B cell (primary cell): ENCODE results near the gene CISD1. TPM values are rescaled to one million over a fixed set of nuclear protein-coding genes. Genes with fewer than 3 reads are reported as not detected.

Experiments
- ATAC-seq: fragments of 200-7000 bp; cut with Tn5 transposase; one replicate; pipeline ENCODE4 v1.10.0; 2021; ENCODE audit warnings: low read depth, mild to moderate bottlenecking, moderate number of reproducible peaks, moderate library complexity
- CTCF ChIA-PET: fragments of 350-600 bp; sonication (Branson Sonifier 250); formaldehyde crosslinking; loops from one replicate; lab custom pipeline; 2021; ENCODE audit warnings: antibody characterized with exemption, inconsistent platforms; lab: Charles Lee
- POLR2A ChIA-PET: fragments of 350-600 bp; sonication (Branson Sonifier 250); formaldehyde crosslinking; loops from one replicate; lab custom pipeline; 2021; ENCODE audit warnings: antibody characterized with exemption; lab: Charles Lee
- DNase-seq: peaks from one replicate; pipeline ENCODE4 v3.0.0; 2013
- H2AFZ ChIP-seq: 2 replicates; pipeline ENCODE4 v1.6.1; 2012; ENCODE audit warnings: mild to moderate bottlenecking, low read depth, low read length; ENCODE audit not compliant: insufficient read depth, poor library complexity, severe bottlenecking
- H3K27ac ChIP-seq, 2 donors: 1 replicate in 1 of 2; 2 replicates in 1 of 2; pipeline ENCODE4 v1.5.1; 2012 to 2013; ENCODE audit warnings: low read length in 2 of 2, mild to moderate bottlenecking in 2 of 2, moderate library complexity in 1 of 2
- H3K27me3 ChIP-seq, 4 experiments: fragments of 200-600 bp in 1 of 4; sonication (generic) in 1 of 4; replicated peaks in 1 of 4; 1 replicate in 2 of 4; 2 replicates in 2 of 4; pipeline versions ENCODE4 v1.6.1 to v1.7.0; 2013 to 2016; ENCODE audit warnings: low read length in 3 of 4, mild to moderate bottlenecking in 2 of 4, mixed read lengths in 1 of 4, moderate library complexity in 1 of 4; ENCODE audit not compliant: insufficient read depth in 4 of 4, control insufficient read depth in 3 of 4; ENCODE audit errors: control extremely low read depth in 1 of 4
- H3K36me3 ChIP-seq, 2 experiments: replicated peaks in 1 of 2; 1 replicate in 1 of 2; 2 replicates in 1 of 2; pipeline versions ENCODE4 v1.6.1 to v1.7.1; 2013; ENCODE audit warnings: low read length in 1 of 2; ENCODE audit not compliant: insufficient read depth in 2 of 2, control insufficient read depth in 1 of 2; ENCODE audit errors: control extremely low read depth in 1 of 2, extremely low read depth in 1 of 2
- H3K4me1 ChIP-seq, 2 donors: fragments of 200-600 bp in 1 of 2; sonication (generic) in 1 of 2; 1 replicate in 1 of 2; 2 replicates in 1 of 2; pipeline versions ENCODE4 v1.5.1 to v1.6.1; 2013 to 2017; ENCODE audit warnings: low read length in 2 of 2; ENCODE audit not compliant: control insufficient read depth in 2 of 2, insufficient read depth in 2 of 2
- H3K4me2 ChIP-seq: replicated peaks from 2 replicates; pipeline ENCODE3; 2012; ENCODE audit warnings: mild to moderate bottlenecking, low read depth, low read length; ENCODE audit not compliant: poor library complexity, severe bottlenecking
- H3K4me3 ChIP-seq, 5 experiments: fragments of 200-600 bp in 1 of 5; sonication (generic) in 1 of 5; 1 replicate in 3 of 5; 2 replicates in 2 of 5; pipeline versions ENCODE4 v1.5.1 to v1.7.0; 2011 to 2016; ENCODE audit warnings: low read length in 4 of 5, mild to moderate bottlenecking in 4 of 5, low read depth in 2 of 5, control low read depth in 1 of 5, moderate library complexity in 1 of 5; ENCODE audit not compliant: insufficient read depth in 1 of 5; ENCODE audit errors: control extremely low read depth in 1 of 5, extremely low read depth in 1 of 5
- H3K79me2 ChIP-seq: fragments of 200-600 bp; sonication (generic); one replicate; pipeline ENCODE4 v1.6.0; 2016; ENCODE audit warnings: low read length; ENCODE audit not compliant: control insufficient read depth, insufficient read depth
- H3K9ac ChIP-seq: fragments of 200-600 bp; sonication (generic); 2 replicates; pipeline ENCODE4 v1.6.1; 2017; ENCODE audit warnings: mild to moderate bottlenecking, low read length, moderate library complexity
- H3K9me3 ChIP-seq, 3 donors: one replicate each; pipeline versions ENCODE4 v1.6.1 to v1.7.1; 2013; ENCODE audit warnings: low read length in 2 of 3; ENCODE audit not compliant: control insufficient read depth in 2 of 3, insufficient read depth in 1 of 3; ENCODE audit errors: control extremely low read depth in 1 of 3
- H4K20me1 ChIP-seq: 2 replicates; pipeline ENCODE4 v1.6.0; 2012; ENCODE audit warnings: mild to moderate bottlenecking, low read length; ENCODE audit not compliant: insufficient read depth, control insufficient read depth, poor library complexity, severe bottlenecking
- H3K27ac Mint-ChIP-seq: one replicate; pipeline ENCODE4 v1.8.0; 2021; ENCODE audit warnings: mixed read lengths
- H3K27me3 Mint-ChIP-seq: one replicate; pipeline ENCODE4 v1.8.0; 2021; ENCODE audit warnings: mixed read lengths
- H3K4me1 Mint-ChIP-seq: one replicate; pipeline ENCODE4 v1.8.0; 2021; ENCODE audit warnings: mixed read lengths
- H3K4me3 Mint-ChIP-seq: one replicate; pipeline ENCODE4 v1.8.0; 2021; ENCODE audit warnings: mixed read lengths
- H3K9me3 Mint-ChIP-seq: one replicate; pipeline ENCODE4 v1.8.0; 2022; ENCODE audit warnings: mixed read lengths; ENCODE audit not compliant: insufficient read depth
- EZH2 ChIP-seq: IDR thresholded peaks from 2 replicates; pipeline ENCODE4 v1.6.1; 2012; ENCODE audit warnings: borderline replicate concordance, low read depth, mild to moderate bottlenecking, moderate library complexity, low read length; ENCODE audit not compliant: insufficient read depth, poor library complexity, severe bottlenecking
- WGBS: methylation state at CpG from one replicate; pipeline ENCODE4 v1.1.5; 2013; ENCODE audit warnings: missing lambda C conversion rate; ENCODE audit not compliant: insufficient coverage; 5-methylcytosine and 5-hydroxymethylcytosine counted together
- intact Hi-C: fragments of 100-400 bp; cut with micrococcal nuclease; formaldehyde crosslinking; loops from one replicate; pipeline ENCODE4 v1.10.0; 2022
- polyA plus RNA-seq: library from polyadenylated mRNA; depleted of rRNA; stranded (reverse); fragments of >200 nt; gene quantifications from 2 replicates; pipeline ENCODE4 v1.2.3, GENCODE V29; 2012
- total RNA-seq, 2 donors: library from RNA; stranded (reverse); fragments of 120-200 nt in 1 of 2; gene quantifications; 1 replicate in 1 of 2; 2 replicates in 1 of 2; pipeline versions ENCODE4 v1.2.3 to v1.2.4, GENCODE V29; 2013 to 2022
- TF ChIP-seq, protein P1 (sequence below): fragments of 200-600 bp; IDR thresholded peaks from one replicate; pipeline ENCODE4 v1.8.0; 2022; ENCODE audit warnings: antibody characterized with exemption, mild to moderate bottlenecking

CISD1 gene
- total and polyA plus RNA-seq, 2 donors (not counting 1 experiment from before 2014, with no cell fraction given) = 6.6 to 7.3 TPM

DNA sequence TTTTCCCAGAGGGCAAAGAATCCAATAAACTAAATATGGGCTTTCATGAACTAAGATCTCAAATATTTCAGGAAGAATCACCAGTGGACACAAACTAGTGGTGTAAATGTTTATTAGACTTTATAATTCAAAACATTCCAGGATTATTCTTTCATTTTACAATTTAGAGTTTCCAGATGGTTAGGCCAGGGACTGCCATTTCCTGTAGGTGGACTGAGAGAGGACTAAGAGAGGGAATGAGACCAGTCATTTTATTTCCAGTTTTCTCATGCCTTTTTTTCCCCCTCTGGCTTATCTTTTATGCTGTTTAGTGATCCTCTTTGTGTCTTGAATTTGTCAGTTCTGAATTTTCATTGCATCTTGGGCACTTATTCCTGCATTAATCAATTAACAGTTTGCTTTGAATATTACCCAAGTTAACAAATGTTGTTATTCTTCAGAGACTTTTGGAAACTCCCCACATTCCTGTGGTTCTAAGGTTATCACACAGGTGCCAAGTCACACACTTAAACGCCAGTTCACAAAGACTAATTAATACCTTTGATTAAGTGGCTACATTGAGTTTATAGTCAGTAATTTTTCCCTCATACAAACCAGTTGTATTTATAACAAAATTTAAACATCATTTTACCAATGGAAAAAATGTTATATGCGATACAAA lies 12.3 kb downstream of the CISD1 start:
- no peak overlapping the region for H3K27ac Mint-ChIP-seq
- intact Hi-C loops = no loop called here
- POLR2A ChIA-PET = no interaction called here

DNA sequence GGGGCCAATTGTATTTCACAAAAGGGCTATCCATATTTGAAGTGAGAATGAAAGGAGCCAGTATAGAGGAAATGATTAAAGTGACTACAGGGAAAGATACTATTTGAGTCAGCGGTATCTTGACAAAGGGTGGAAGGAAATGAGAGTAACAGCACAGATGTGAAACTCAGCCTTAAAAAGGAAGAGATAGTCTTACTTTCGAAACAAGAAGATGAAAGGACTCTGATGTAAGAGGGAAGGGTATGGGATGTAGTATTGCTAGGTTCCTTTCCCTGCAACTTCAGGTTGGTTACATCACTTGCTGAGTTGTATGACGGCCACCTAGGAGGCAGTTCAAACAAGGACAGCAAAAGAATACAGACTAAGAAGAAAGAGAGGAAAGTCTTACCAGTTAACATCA lies 13.7 kb downstream of the CISD1 start:
- peak overlapping the region; percentile 60 for H3K4me2 ChIP-seq
- no peaks in the 10 kb centered on the region for H3K9me3 ChIP-seq
- peak overlapping the region; percentile 37 for H3K9ac ChIP-seq
- no peaks in the 10 kb centered on the region for H3K9me3 Mint-ChIP-seq
- no peaks in the 10 kb centered on the region for H4K20me1 ChIP-seq
- no peak for TF ChIP-seq EZH2
- TF ChIP-seq, protein P1, sequence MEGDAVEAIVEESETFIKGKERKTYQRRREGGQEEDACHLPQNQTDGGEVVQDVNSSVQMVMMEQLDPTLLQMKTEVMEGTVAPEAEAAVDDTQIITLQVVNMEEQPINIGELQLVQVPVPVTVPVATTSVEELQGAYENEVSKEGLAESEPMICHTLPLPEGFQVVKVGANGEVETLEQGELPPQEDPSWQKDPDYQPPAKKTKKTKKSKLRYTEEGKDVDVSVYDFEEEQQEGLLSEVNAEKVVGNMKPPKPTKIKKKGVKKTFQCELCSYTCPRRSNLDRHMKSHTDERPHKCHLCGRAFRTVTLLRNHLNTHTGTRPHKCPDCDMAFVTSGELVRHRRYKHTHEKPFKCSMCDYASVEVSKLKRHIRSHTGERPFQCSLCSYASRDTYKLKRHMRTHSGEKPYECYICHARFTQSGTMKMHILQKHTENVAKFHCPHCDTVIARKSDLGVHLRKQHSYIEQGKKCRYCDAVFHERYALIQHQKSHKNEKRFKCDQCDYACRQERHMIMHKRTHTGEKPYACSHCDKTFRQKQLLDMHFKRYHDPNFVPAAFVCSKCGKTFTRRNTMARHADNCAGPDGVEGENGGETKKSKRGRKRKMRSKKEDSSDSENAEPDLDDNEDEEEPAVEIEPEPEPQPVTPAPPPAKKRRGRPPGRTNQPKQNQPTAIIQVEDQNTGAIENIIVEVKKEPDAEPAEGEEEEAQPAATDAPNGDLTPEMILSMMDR = no peak
- peaks cover 9 to 12% of the 10 kb centered on the region in 2 donors for H3K4me1 ChIP-seq
- peak; percentile 66 for DNase-seq
- ATAC-seq = peak; percentile 85
- peak overlapping the region in 1 of 5 experiments; percentile 15 for H3K4me3 ChIP-seq
- H3K27me3 ChIP-seq = no peaks in the 10 kb centered on the region
- peaks cover 6 to 8% of the 10 kb centered on the region in 2 experiments for H3K36me3 ChIP-seq
- H3K79me2 ChIP-seq = no peaks in the 10 kb centered on the region
- H3K27ac ChIP-seq = peak overlapping the region in 1 of 2 donors; percentile 71
- ChIA-PET CTCF (interaction anchor here (0.9 to 2.2 kb wide), 3 partner anchors 9 to 17 kb away, joined by 3 to 12 read pairs (median 5); no protein-coding TSS in a partner anchor), POLR2A (no interaction called here)
- H3K27ac Mint-ChIP-seq = peak overlapping the region; percentile 88
- H3K27me3 Mint-ChIP-seq = no peaks in the 10 kb centered on the region
- WGBS = 30% methylated on average over 3 of the region's 3 CpGs
- peak overlapping the region; percentile 35 for H2AFZ ChIP-seq
- intact Hi-C loops = loop anchor here (1.0 kb wide), 1 partner anchor 13 kb away; the partner anchor contains the start of gene CISD1
- peaks cover 17% of the 10 kb centered on the region for H3K4me1 Mint-ChIP-seq
- peak overlapping the region; percentile 55 for H3K4me3 Mint-ChIP-seq

More for the DNA sequence above, 12.3 kb downstream of the CISD1 start:
- Mint-ChIP-seq H3K4me1 (peaks cover 17% of the 10 kb centered on the region), H3K9me3 (no peaks in the 10 kb centered on the region), H3K27me3 (no peaks in the 10 kb centered on the region), H3K4me3 (no peak overlapping the region)
- Histone ChIP-seq H3K27ac (no peak overlapping the region), H4K20me1 (no peaks in the 10 kb centered on the region), H3K4me2 (no peak overlapping the region), H2AFZ (no peak overlapping the region), H3K4me1 (peaks cover 9 to 12% of the 10 kb centered on the region in 2 donors), H3K36me3 (peaks cover 7 to 10% of the 10 kb centered on the region in 2 experiments), H3K4me3 (no peak overlapping the region), H3K27me3 (no peaks in the 10 kb centered on the region), H3K9me3 (no peaks in the 10 kb centered on the region), H3K9ac (no peak overlapping the region), H3K79me2 (no peaks in the 10 kb centered on the region)
- DNase-seq (no peak), ATAC-seq (no peak)
- CTCF ChIA-PET = interaction anchor here (1.8 to 2.2 kb wide), 3 partner anchors 9 to 19 kb away, joined by 4 to 12 read pairs (median 5); no protein-coding TSS in a partner anchor
- TF ChIP-seq EZH2 = no peak
- WGBS = no CpG with 5 or more reads among the region's 2 CpGs
